Activated CD4-positive, alpha-beta T cell treated with anti-CD3 and anti-CD28 coated beads for 48 hours (primary cell): ENCODE data around the gene CCDC195.
"Not testable (repeated sequence)": the region's sequence is repeated elsewhere in the genome, so short reads cannot be mapped to it uniquely, and the experiment has no call there.

Source experiments
- DNase-seq: peaks from one replicate; pipeline ENCODE4 v3.0.0-alpha.2; 2020

Gene CCDC195

GRCh38 chr2:224689539-224689938 lies 26.6 kb downstream of the CCDC195 start:
- no peak for DNase-seq

- DNase-seq: no peak
These were observed 27.2 kb downstream of the CCDC195 start for GRCh38 chr2:224688997-224689396.

GRCh38 chr2:224687156-224687555 lies 29.0 kb downstream of the CCDC195 start:
- DNase-seq: no peak

- no peak for DNase-seq
These were observed 31.0 kb downstream of the CCDC195 start for GRCh38 chr2:224685121-224685520.

GRCh38 chr2:224682134-224682533 lies 34.0 kb downstream of the CCDC195 start:
- DNase-seq: no peak

- DNase-seq: no peak
These were observed 44.4 kb downstream of the CCDC195 start for GRCh38 chr2:224671731-224672130.

- no peak for DNase-seq
These were observed 46.0 kb downstream of the CCDC195 start for GRCh38 chr2:224670203-224670602.

- DNase-seq: no peak
These were observed 46.7 kb downstream of the CCDC195 start for GRCh38 chr2:224669449-224669848.

GRCh38 chr2:224668123-224668909 lies 47.8 kb downstream of the CCDC195 start:
- no peak for DNase-seq

- DNase-seq: no peak
These were observed 49.1 kb downstream of the CCDC195 start for GRCh38 chr2:224666951-224667553.

- DNase-seq: not testable (repeated sequence)
These were observed 52.8 kb downstream of the CCDC195 start for GRCh38 chr2:224663322-224663721.

- DNase-seq: not testable (repeated sequence)
These were observed 54.5 kb downstream of the CCDC195 start for GRCh38 chr2:224661708-224662107.

GRCh38 chr2:224659714-224660113 lies 56.5 kb downstream of the CCDC195 start:
- DNase-seq: no peak

GRCh38 chr2:224658780-224659405 lies 57.3 kb downstream of the CCDC195 start:
- DNase-seq: no peak

GRCh38 chr2:224657349-224657748 lies 58.8 kb downstream of the CCDC195 start:
- no peak for DNase-seq

- DNase-seq: no peak
These were observed 61.1 kb downstream of the CCDC195 start for GRCh38 chr2:224655006-224655537.
